ENCODE measurements around the gene INKA2. TPM values are rescaled to one million over a fixed set of nuclear protein-coding genes. Genes with fewer than 3 reads are reported as not detected.

The INKA2 gene
- polyA plus RNA-seq: 1 to 10 TPM in 2 of 4 donors, under 1 TPM in 2; 0.22 to 4.4 (median 1.2) TPM
- long read RNA-seq, donor 1: 0 reads
- long read RNA-seq, donor 2, full-length matches to known transcripts: 1 of 1 reads
- long read RNA-seq, donor 2, partial matches to known transcripts: 0 of 1 reads
- long read RNA-seq, donor 2, other reads (novel, unspliced or antisense): 0 of 1 reads
- long read RNA-seq, donor 3, full-length matches to known transcripts: 1 of 1 reads
- long read RNA-seq, donor 3, partial matches to known transcripts: 0 of 1 reads
- long read RNA-seq, donor 3, other reads (novel, unspliced or antisense): 0 of 1 reads
- long read RNA-seq, donor 4: 0 reads
- long read RNA-seq, donor 5: 0 reads
- long read RNA-seq, donor 6, full-length matches to known transcripts: 1 of 1 reads
- long read RNA-seq, donor 6, partial matches to known transcripts: 0 of 1 reads
- long read RNA-seq, donor 6, other reads (novel, unspliced or antisense): 0 of 1 reads
- long read RNA-seq, donor 7: 0 reads
- long read RNA-seq, donor 8, partial matches to known transcripts: 8 of 8 reads
- long read RNA-seq, donor 8, other reads (novel, unspliced or antisense): 0 of 8 reads
- long read RNA-seq, donor 9: 0 reads
- long read RNA-seq, donor 10, full-length matches to known transcripts: 2 of 288 reads
- long read RNA-seq, donor 10, partial matches to known transcripts: 183 of 288 reads
- long read RNA-seq, donor 10, other reads (novel, unspliced or antisense): 103 of 288 reads

- Histone ChIP-seq H3K9me3 (ENCODE audit: control insufficient read depth in 2 of 2, insufficient read depth in 1 of 2, low read depth in 1 of 2, low read length in 1 of 2) (no peaks in the 10 kb centered on the region), H3K4me1 (ENCODE audit: control insufficient read depth in 3 of 3, insufficient read depth in 2 of 3, low read depth in 1 of 3, low read length in 2 of 3) (peaks cover 0 to 22% (median 0%) of the 10 kb centered on the region in 3 donors), H3K36me3 (ENCODE audit: control insufficient read depth in 3 of 3, insufficient read depth in 2 of 3, low read depth in 1 of 3, low read length in 3 of 3) (peaks cover 0 to 2% (median 0%) of the 10 kb centered on the region in 3 donors), H3K4me3 (ENCODE audit: low read depth in 1 of 3, low read length in 3 of 3) (peak within 1 kb of the TSS; percentile 52 to 63 (median 58)), H3K27ac (ENCODE audit: low read depth in 1 of 3, low read length in 2 of 3) (peak within 1 kb of the TSS; percentile 38 to 81 (median 76)), H3K27me3 (ENCODE audit: control insufficient read depth in 3 of 3, insufficient read depth in 3 of 3, low read length in 3 of 3) (peaks cover 0 to 28% (median 0%) of the 10 kb centered on the region in 3 donors)
- peak; percentile 88 to 92 for DNase-seq
- 0% methylated on average over 59 of the region's 59 CpGs for WGBS, 3 donors
- no peak for FAIRE-seq
Measured at GRCh38 chr1:111739194-111739924, at the start of gene INKA2. Gene INKA2 (minus strand): TSS chr1:111739395. CDS start chr1:111739242, 153 bp downstream.

- Histone ChIP-seq H3K27me3 (ENCODE audit: control insufficient read depth in 3 of 3, insufficient read depth in 3 of 3, low read length in 3 of 3) (peaks cover 0 to 10% (median 0%) of the 10 kb centered on the region in 3 donors), H3K36me3 (ENCODE audit: control insufficient read depth in 3 of 3, insufficient read depth in 2 of 3, low read depth in 1 of 3, low read length in 3 of 3) (no peaks in the 10 kb centered on the region), H3K9me3 (ENCODE audit: control insufficient read depth in 2 of 2, insufficient read depth in 1 of 2, low read depth in 1 of 2, low read length in 1 of 2) (no peaks in the 10 kb centered on the region), H3K4me3 (ENCODE audit: low read depth in 1 of 3, low read length in 3 of 3) (no peak overlapping the region), H3K4me1 (ENCODE audit: control insufficient read depth in 3 of 3, insufficient read depth in 2 of 3, low read depth in 1 of 3, low read length in 2 of 3) (no peaks in the 10 kb centered on the region), H3K27ac (ENCODE audit: low read depth in 1 of 3, low read length in 2 of 3) (no peak overlapping the region)
- no peak for DNase-seq
- FAIRE-seq: no peak
- 84 to 87% (median 86%) methylated on average over 9 of the region's 9 CpGs for WGBS, 3 donors
Measured at GRCh38 chr1:111786669-111787207, 47.5 kb upstream of the INKA2 start.

GRCh38 chr1:111784273-111784901, 45.2 kb upstream of the INKA2 start:
- WGBS, 3 donors: 56 to 67% (median 63%) methylated on average over 4 of the region's 4 CpGs
- H3K36me3 ChIP-seq (ENCODE audit: control insufficient read depth in 3 of 3, insufficient read depth in 2 of 3, low read depth in 1 of 3, low read length in 3 of 3): no peaks in the 10 kb centered on the region
- H3K27ac ChIP-seq (ENCODE audit: low read depth in 1 of 3, low read length in 2 of 3): no peak overlapping the region
- no peaks in the 10 kb centered on the region for H3K9me3 ChIP-seq (ENCODE audit: control insufficient read depth in 2 of 2, insufficient read depth in 1 of 2, low read depth in 1 of 2, low read length in 1 of 2)
- H3K4me1 ChIP-seq (ENCODE audit: control insufficient read depth in 3 of 3, insufficient read depth in 2 of 3, low read depth in 1 of 3, low read length in 2 of 3): no peaks in the 10 kb centered on the region
- no peak for DNase-seq
- H3K4me3 ChIP-seq (ENCODE audit: low read depth in 1 of 3, low read length in 3 of 3): no peak overlapping the region
- H3K27me3 ChIP-seq (ENCODE audit: control insufficient read depth in 3 of 3, insufficient read depth in 3 of 3, low read length in 3 of 3): peaks cover 0 to 10% (median 0%) of the 10 kb centered on the region in 3 donors
- FAIRE-seq: no peak

GRCh38 chr1:111779546-111779945, 40.4 kb upstream of the INKA2 start:
- Histone ChIP-seq H3K27me3 (ENCODE audit: control insufficient read depth in 3 of 3, insufficient read depth in 3 of 3, low read length in 3 of 3) (peaks cover 0 to 6% (median 0%) of the 10 kb centered on the region in 3 donors), H3K9me3 (ENCODE audit: control insufficient read depth in 2 of 2, insufficient read depth in 1 of 2, low read depth in 1 of 2, low read length in 1 of 2) (no peaks in the 10 kb centered on the region), H3K36me3 (ENCODE audit: control insufficient read depth in 3 of 3, insufficient read depth in 2 of 3, low read depth in 1 of 3, low read length in 3 of 3) (no peaks in the 10 kb centered on the region), H3K4me3 (ENCODE audit: low read depth in 1 of 3, low read length in 3 of 3) (no peak overlapping the region), H3K27ac (ENCODE audit: low read depth in 1 of 3, low read length in 2 of 3) (no peak overlapping the region), H3K4me1 (ENCODE audit: control insufficient read depth in 3 of 3, insufficient read depth in 2 of 3, low read depth in 1 of 3, low read length in 2 of 3) (no peaks in the 10 kb centered on the region)
- FAIRE-seq (no peak), DNase-seq (no peak)
- WGBS, 3 donors: 84 to 92% (median 91%) methylated on average over 2 of the region's 2 CpGs

- no peaks in the 10 kb centered on the region for H3K36me3 ChIP-seq (ENCODE audit: control insufficient read depth in 3 of 3, insufficient read depth in 2 of 3, low read depth in 1 of 3, low read length in 3 of 3)
- no peak overlapping the region for H3K27ac ChIP-seq (ENCODE audit: low read depth in 1 of 3, low read length in 2 of 3)
- H3K4me3 ChIP-seq (ENCODE audit: low read depth in 1 of 3, low read length in 3 of 3): no peak overlapping the region
- WGBS, 3 donors: 64 to 74% (median 72%) methylated on average over 2 of the region's 2 CpGs
- FAIRE-seq (no peak), DNase-seq (no peak)
- peaks cover 0 to 6% (median 0%) of the 10 kb centered on the region in 3 donors for H3K27me3 ChIP-seq (ENCODE audit: control insufficient read depth in 3 of 3, insufficient read depth in 3 of 3, low read length in 3 of 3)
- no peaks in the 10 kb centered on the region for H3K4me1 ChIP-seq (ENCODE audit: control insufficient read depth in 3 of 3, insufficient read depth in 2 of 3, low read depth in 1 of 3, low read length in 2 of 3)
- no peaks in the 10 kb centered on the region for H3K9me3 ChIP-seq (ENCODE audit: control insufficient read depth in 2 of 2, insufficient read depth in 1 of 2, low read depth in 1 of 2, low read length in 1 of 2)
Measured at GRCh38 chr1:111778541-111779051, 39.4 kb upstream of the INKA2 start.

GRCh38 chr1:111778066-111778465, 38.9 kb upstream of the INKA2 start:
- WGBS, 3 donors: 80 to 86% (median 85%) methylated on average over 6 of the region's 6 CpGs
- no peak for FAIRE-seq
- H3K4me3 ChIP-seq (ENCODE audit: low read depth in 1 of 3, low read length in 3 of 3): no peak overlapping the region
- DNase-seq: no peak
- H3K36me3 ChIP-seq (ENCODE audit: control insufficient read depth in 3 of 3, insufficient read depth in 2 of 3, low read depth in 1 of 3, low read length in 3 of 3): no peaks in the 10 kb centered on the region
- H3K27ac ChIP-seq (ENCODE audit: low read depth in 1 of 3, low read length in 2 of 3): no peak overlapping the region
- H3K27me3 ChIP-seq (ENCODE audit: control insufficient read depth in 3 of 3, insufficient read depth in 3 of 3, low read length in 3 of 3): peaks cover 0 to 6% (median 0%) of the 10 kb centered on the region in 3 donors
- no peaks in the 10 kb centered on the region for H3K4me1 ChIP-seq (ENCODE audit: control insufficient read depth in 3 of 3, insufficient read depth in 2 of 3, low read depth in 1 of 3, low read length in 2 of 3)
- H3K9me3 ChIP-seq (ENCODE audit: control insufficient read depth in 2 of 2, insufficient read depth in 1 of 2, low read depth in 1 of 2, low read length in 1 of 2): no peaks in the 10 kb centered on the region

GRCh38 chr1:111777301-111777700, 38.1 kb upstream of the INKA2 start:
- FAIRE-seq: no peak

More at GRCh38 chr1:111777301-111777700, 38.1 kb upstream of the INKA2 start:
- H3K27ac ChIP-seq (ENCODE audit: low read depth in 1 of 3, low read length in 2 of 3): no peak overlapping the region
- peaks cover 0 to 2% (median 0%) of the 10 kb centered on the region in 3 donors for H3K27me3 ChIP-seq (ENCODE audit: control insufficient read depth in 3 of 3, insufficient read depth in 3 of 3, low read length in 3 of 3)
- DNase-seq: no peak
- no peak overlapping the region for H3K4me3 ChIP-seq (ENCODE audit: low read depth in 1 of 3, low read length in 3 of 3)
- no peaks in the 10 kb centered on the region for H3K36me3 ChIP-seq (ENCODE audit: control insufficient read depth in 3 of 3, insufficient read depth in 2 of 3, low read depth in 1 of 3, low read length in 3 of 3)
- WGBS, 3 donors: 40 to 84% (median 53%) methylated on average over 1 of the region's 1 CpG
- H3K9me3 ChIP-seq (ENCODE audit: control insufficient read depth in 2 of 2, insufficient read depth in 1 of 2, low read depth in 1 of 2, low read length in 1 of 2): no peaks in the 10 kb centered on the region
- H3K4me1 ChIP-seq (ENCODE audit: control insufficient read depth in 3 of 3, insufficient read depth in 2 of 3, low read depth in 1 of 3, low read length in 2 of 3): no peaks in the 10 kb centered on the region
